ENCODE measurements around the gene SLC25A19.

Gene SLC25A19

DNA sequence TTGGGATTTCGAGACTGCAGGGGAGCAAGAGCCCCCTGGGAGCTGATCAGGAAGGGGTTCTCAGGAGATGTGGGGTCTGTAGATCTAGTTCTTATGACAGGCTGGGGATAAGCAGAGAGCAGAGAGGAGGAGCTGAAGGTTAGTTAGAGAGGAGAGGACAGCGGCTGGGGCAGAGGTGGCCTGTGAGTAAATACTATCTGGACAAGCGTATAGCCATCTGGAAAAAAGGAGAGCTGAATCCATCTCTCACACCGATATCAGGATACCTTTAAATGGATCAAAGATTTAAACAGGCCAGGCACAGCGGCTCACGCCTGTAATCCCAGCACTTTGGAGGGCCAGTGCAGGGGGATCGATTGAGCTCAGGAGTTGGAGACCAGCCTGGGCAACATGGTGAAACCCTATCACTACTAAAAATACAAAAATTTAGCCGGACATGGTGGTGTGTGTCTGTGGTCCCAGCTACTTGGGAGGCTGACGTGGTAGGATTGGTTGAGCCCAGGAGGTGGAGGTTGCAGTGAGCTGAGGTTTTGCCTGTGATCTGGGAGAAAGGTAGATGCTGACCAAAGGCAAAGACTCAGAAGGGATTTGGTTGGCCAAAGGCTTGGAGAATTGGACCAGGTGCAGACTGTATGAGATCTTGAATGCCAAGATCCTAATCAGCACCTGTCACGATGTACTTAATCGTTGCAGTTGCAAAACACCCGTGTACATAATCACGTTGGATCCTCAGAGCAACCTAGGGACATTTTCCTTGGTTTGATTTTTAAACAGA is 18.9 kb upstream of the SLC25A19 start:
- H3K27ac ChIP-seq (ENCODE audit: low read depth, low read length, poor library complexity, severe bottlenecking), result no peak overlapping the region
- no peak for TF ChIP-seq CTCF (IDR thresholded peaks at IDR 0.05; ENCODE audit: low read length)
- no peak for TF ChIP-seq EZH2 (IDR thresholded peaks at IDR 0.05; ENCODE audit: borderline replicate concordance, low read length)

DNA sequence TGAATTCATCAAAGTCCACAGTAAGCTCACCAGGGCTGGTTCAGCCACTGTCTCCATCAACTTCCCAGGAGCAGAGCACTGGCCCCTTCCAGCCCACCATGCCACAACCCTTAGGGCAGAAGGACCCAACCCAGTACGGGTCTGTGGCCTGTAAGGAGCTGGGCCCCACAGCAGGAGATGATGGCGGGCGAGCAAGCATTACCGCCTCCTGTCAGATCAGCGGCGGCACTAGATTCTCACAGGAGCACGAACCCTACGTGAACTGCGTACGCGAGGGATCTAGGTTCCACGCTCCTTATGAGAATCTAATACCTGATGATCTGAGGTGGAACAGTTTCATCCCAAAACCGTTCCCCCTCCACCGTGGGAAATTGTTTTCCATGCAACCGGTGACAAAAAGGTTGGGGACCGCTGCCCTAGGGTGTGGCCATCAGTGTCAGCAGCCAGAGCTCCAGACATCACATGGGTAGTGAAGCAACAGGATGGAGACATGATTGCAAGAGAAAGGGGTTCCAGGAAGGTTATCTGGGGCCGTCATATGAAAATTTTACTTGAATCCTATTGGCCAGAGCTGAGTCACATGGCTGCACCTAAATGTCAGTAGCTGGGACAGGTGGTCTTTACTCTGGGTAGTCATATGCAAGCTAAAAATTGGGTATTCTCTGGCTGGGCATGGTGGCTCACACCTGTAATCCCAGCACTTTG is 12.4 kb upstream of the SLC25A19 start:
- Histone ChIP-seq H3K27ac (ENCODE audit: low read depth, low read length, poor library complexity, severe bottlenecking) (no peak overlapping the region), H3K27me3 (ENCODE audit: insufficient read depth, low read length) (no peaks in the 10 kb centered on the region), H2AFZ (ENCODE audit: low read length) (no peak overlapping the region), H3K79me2 (ENCODE audit: insufficient read depth, low read length) (no peaks in the 10 kb centered on the region), H3K9me3 (ENCODE audit: low read length) (no peaks in the 10 kb centered on the region), H3K4me1 (ENCODE audit: insufficient read depth, low read length, severe bottlenecking) (peaks cover 17% of the 10 kb centered on the region), H3K4me2 (ENCODE audit: low read length) (no peak overlapping the region), H4K20me1 (ENCODE audit: insufficient read depth, low read length) (no peaks in the 10 kb centered on the region), H3F3A (ENCODE audit: insufficient read depth, low read length) (peaks cover 4% of the 10 kb centered on the region; the same call in 1 of the 2 replicates), H3K9ac (ENCODE audit: low read length) (no peak overlapping the region), H3K4me3 (ENCODE audit: low read depth, low read length, poor library complexity, severe bottlenecking) (no peak overlapping the region), H3K36me3 (ENCODE audit: insufficient read depth, low read length) (no peaks in the 10 kb centered on the region), H3K9me2 (ENCODE audit: low read depth, low read length) (no peaks in the 10 kb centered on the region)
- TF ChIP-seq CTCF (IDR thresholded peaks at IDR 0.05; ENCODE audit: low read length), result no peak
- no peak for TF ChIP-seq EZH2 (IDR thresholded peaks at IDR 0.05; ENCODE audit: borderline replicate concordance, low read length)

More for the DNA sequence above, 18.9 kb upstream of the SLC25A19 start:
- no peaks in the 10 kb centered on the region for H3K36me3 ChIP-seq (ENCODE audit: insufficient read depth, low read length)
- H3K9me3 ChIP-seq (ENCODE audit: low read length), result no peaks in the 10 kb centered on the region
- no peaks in the 10 kb centered on the region for H3K9me2 ChIP-seq (ENCODE audit: low read depth, low read length)
- no peaks in the 10 kb centered on the region for H4K20me1 ChIP-seq (ENCODE audit: insufficient read depth, low read length)
- no peak overlapping the region for H2AFZ ChIP-seq (ENCODE audit: low read length)
- no peaks in the 10 kb centered on the region for H3K79me2 ChIP-seq (ENCODE audit: insufficient read depth, low read length)
- peaks cover 13% of the 10 kb centered on the region for H3K4me1 ChIP-seq (ENCODE audit: insufficient read depth, low read length, severe bottlenecking)
- no peaks in the 10 kb centered on the region for H3K27me3 ChIP-seq (ENCODE audit: insufficient read depth, low read length)
- H3F3A ChIP-seq (ENCODE audit: insufficient read depth, low read length), result no peaks in the 10 kb centered on the region
- H3K4me2 ChIP-seq (ENCODE audit: low read length), result no peak overlapping the region
- H3K9ac ChIP-seq (ENCODE audit: low read length), result no peak overlapping the region
- no peak overlapping the region for H3K4me3 ChIP-seq (ENCODE audit: low read depth, low read length, poor library complexity, severe bottlenecking)

DNA sequence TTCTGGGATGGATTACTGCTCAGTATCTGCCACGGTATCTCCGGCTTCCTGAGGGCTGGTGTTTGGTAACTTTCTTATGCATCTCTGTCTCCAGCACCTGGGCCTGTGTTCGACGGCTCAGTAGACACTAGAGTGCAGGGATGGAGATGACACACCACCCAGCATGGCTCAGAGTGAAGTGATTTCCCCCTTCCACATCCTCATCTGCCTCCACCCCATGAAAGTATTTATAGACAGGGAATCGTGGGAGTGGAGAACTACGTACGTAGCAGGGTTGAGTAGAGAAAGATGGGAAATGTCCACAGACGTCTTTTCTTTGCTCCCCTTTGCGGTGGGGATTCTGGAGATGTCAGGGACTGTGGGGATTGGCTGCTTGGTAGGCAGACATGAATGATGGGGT is 11.8 kb upstream of the SLC25A19 start:
- Histone ChIP-seq H3K9ac (ENCODE audit: low read length) (no peak overlapping the region), H3K4me1 (ENCODE audit: insufficient read depth, low read length, severe bottlenecking) (peaks cover 23% of the 10 kb centered on the region), H3K4me2 (ENCODE audit: low read length) (no peak overlapping the region), H4K20me1 (ENCODE audit: insufficient read depth, low read length) (no peaks in the 10 kb centered on the region), H3K27me3 (ENCODE audit: insufficient read depth, low read length) (no peaks in the 10 kb centered on the region), H3K9me3 (ENCODE audit: low read length) (no peaks in the 10 kb centered on the region), H3K4me3 (ENCODE audit: low read depth, low read length, poor library complexity, severe bottlenecking) (no peak overlapping the region), H3K9me2 (ENCODE audit: low read depth, low read length) (no peaks in the 10 kb centered on the region), H3K27ac (ENCODE audit: low read depth, low read length, poor library complexity, severe bottlenecking) (no peak overlapping the region), H2AFZ (ENCODE audit: low read length) (no peak overlapping the region), H3K79me2 (ENCODE audit: insufficient read depth, low read length) (no peaks in the 10 kb centered on the region), H3K36me3 (ENCODE audit: insufficient read depth, low read length) (no peaks in the 10 kb centered on the region), H3F3A (ENCODE audit: insufficient read depth, low read length) (peaks cover 4% of the 10 kb centered on the region; the same call in 1 of the 2 replicates)
- TF ChIP-seq EZH2 (IDR thresholded peaks at IDR 0.05; ENCODE audit: borderline replicate concordance, low read length), result no peak
- no peak for TF ChIP-seq CTCF (IDR thresholded peaks at IDR 0.05; ENCODE audit: low read length)

Measured in OCI-LY1 (cell line).